ENCODE results near the gene TBC1D5.

TBC1D5 gene

GRCh38 chr3:17182166-17182565 is 560.3 kb downstream of the TBC1D5 start:
- H3K27ac ChIP-seq, result no peak overlapping the region
- TF ChIP-seq CTCF (conservative IDR thresholded peaks at IDR 0.05), result no peak

GRCh38 chr3:17181413-17181907 is 561.0 kb downstream of the TBC1D5 start:
- no peak for TF ChIP-seq CTCF (conservative IDR thresholded peaks at IDR 0.05)
- H3K27ac ChIP-seq, result no peak overlapping the region

- TF ChIP-seq CTCF (conservative IDR thresholded peaks at IDR 0.05), result no peak
Observed at GRCh38 chr3:17179381-17180205, 562.8 kb downstream of the TBC1D5 start.

GRCh38 chr3:17176757-17177156 is 565.7 kb downstream of the TBC1D5 start:
- TF ChIP-seq CTCF (conservative IDR thresholded peaks at IDR 0.05), result no peak
- H3K27ac ChIP-seq, result no peak overlapping the region

More at GRCh38 chr3:17179381-17180205, 562.8 kb downstream of the TBC1D5 start:
- H3K27ac ChIP-seq, result no peak overlapping the region

GRCh38 chr3:17175187-17175807 is 567.1 kb downstream of the TBC1D5 start:
- no peak for TF ChIP-seq CTCF (conservative IDR thresholded peaks at IDR 0.05)
- H3K27ac ChIP-seq, result no peak overlapping the region

- no peak for TF ChIP-seq CTCF (conservative IDR thresholded peaks at IDR 0.05)
- H3K27ac ChIP-seq, result no peak overlapping the region
Observed at GRCh38 chr3:17166369-17166768, 576.1 kb downstream of the TBC1D5 start.

- no peak for TF ChIP-seq CTCF (conservative IDR thresholded peaks at IDR 0.05)
Observed at GRCh38 chr3:17162116-17162515, 580.3 kb downstream of the TBC1D5 start.

More at GRCh38 chr3:17162116-17162515, 580.3 kb downstream of the TBC1D5 start:
- H3K27ac ChIP-seq, result no peak overlapping the region
